ENCODE data around the gene RTKN2.
"Not testable (repeated sequence)": the region's sequence is repeated elsewhere in the genome, so short reads cannot be mapped to it uniquely, and the experiment has no call there.

Gene RTKN2

DNA sequence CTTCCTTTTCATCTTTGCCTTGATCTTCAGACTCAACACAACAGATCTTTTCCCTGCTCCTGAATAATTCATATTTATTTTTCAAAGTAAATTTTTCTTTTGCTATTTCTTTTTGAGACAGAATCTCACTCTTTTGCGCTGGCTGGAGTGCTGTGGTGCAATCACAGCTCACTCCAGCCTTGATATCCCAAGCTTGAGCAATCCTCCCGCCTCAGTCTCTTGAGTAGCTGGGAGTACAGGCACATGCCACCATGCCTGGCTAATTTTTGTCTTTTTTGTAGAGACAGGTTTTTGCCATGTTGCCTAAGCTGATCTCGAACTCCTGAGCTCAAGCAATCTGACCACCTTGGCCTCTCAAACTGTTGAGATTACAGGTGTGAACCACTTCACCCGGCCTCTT is 9.2 kb downstream of the RTKN2 start:
- no peak for DNase-seq (ENCODE audit: low read depth)

DNA sequence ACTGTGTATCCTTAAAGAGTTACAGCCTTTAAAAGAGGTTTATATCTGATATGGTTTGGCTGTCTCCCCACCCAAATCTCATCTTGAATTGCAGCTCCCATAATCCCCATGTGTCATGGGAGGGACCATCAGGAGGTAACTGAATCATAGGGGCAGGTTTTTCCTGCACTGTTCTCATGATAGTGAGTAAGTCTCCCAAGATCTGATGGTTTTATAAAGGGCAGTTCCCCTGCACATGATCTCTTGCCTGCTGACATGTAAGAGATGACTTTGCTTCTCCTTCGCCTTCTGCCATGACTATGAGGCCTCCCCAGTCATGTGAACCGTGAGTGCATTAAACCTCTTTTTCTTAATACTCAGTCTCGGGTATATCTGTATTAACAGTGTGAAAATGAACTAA is 9.7 kb downstream of the RTKN2 start:
- no peak for DNase-seq (ENCODE audit: low read depth)

DNA sequence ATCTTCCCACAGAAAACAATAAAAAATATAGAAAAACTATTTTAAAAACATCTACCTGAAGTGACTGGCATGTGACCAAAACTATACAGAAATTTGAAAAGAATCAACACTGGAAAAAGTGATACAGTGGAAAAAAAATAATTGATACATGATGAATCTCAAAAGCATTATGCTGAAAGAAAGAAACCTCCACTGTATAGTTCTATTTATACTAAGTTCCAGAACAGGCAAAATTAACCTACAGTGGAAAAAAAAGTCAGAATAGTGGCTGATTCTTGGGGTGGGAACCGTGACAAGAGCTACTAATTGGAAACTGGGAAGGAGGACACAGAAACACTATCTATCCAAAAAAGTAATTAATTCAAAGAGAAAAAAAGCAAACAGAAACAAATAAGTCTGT is 14.9 kb downstream of the RTKN2 start:
- DNase-seq (ENCODE audit: low read depth) = no peak

DNA sequence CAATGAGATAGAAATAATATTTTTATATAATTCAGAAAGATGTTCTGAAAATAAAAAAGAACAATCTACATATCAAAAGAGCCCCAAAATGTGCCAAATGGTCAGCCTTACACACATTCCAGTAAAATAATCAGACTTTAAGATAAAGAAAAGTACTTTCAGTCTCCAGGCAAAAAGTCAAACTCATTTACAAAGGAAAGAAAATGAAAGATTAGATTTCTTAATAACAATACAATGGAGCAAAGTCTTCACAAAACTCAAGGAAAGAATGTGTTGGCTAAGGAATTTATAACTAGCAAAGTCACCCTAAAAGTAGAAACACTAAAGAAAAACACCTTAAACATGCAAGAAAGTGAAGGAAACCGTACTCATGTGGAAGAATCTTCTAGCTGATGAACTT is 16.6 kb downstream of the RTKN2 start:
- no peak for DNase-seq (ENCODE audit: low read depth)

GRCh38 chr10:62250594-62251198 is 17.9 kb downstream of the RTKN2 start:
- DNase-seq (ENCODE audit: low read depth) = no peak

DNA sequence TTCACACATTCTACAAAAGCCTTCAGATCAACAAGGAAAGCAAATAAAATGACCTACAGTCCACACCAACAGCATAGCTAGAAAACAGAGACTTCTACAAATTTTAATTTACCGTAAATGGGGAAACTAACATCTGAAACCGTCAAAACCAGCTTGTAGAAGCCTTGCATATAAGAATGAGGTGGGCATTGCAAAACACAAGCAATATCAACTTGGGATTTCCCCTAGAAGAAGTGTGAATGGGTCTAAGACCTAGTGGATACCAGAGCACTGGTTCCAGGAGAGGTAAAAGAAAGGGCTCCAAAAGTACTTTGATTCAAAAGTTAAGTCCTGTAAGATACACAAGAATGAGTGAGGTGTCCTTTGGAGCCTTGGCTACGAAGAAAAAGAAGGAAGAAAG is 18.7 kb downstream of the RTKN2 start:
- DNase-seq (ENCODE audit: low read depth) = no peak

DNA sequence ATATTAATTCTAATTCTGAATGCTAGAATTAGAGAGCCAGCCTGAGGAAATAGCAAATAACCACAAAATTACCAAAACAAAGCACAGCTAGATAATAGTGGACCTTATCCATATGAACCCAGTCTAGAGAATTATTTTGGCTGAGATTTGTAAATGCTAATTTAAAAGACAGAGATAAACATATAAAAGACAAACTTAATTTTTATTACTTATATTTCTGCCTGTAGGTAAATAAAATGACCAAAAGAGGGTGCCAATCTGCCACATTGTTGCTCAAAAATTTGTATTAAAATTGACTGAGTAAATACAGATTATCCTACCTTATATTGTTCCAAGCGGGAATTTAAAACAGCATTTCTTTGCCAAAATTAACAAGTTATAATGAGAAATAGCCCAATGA is 20.2 kb downstream of the RTKN2 start:
- no peak for DNase-seq (ENCODE audit: low read depth)

DNA sequence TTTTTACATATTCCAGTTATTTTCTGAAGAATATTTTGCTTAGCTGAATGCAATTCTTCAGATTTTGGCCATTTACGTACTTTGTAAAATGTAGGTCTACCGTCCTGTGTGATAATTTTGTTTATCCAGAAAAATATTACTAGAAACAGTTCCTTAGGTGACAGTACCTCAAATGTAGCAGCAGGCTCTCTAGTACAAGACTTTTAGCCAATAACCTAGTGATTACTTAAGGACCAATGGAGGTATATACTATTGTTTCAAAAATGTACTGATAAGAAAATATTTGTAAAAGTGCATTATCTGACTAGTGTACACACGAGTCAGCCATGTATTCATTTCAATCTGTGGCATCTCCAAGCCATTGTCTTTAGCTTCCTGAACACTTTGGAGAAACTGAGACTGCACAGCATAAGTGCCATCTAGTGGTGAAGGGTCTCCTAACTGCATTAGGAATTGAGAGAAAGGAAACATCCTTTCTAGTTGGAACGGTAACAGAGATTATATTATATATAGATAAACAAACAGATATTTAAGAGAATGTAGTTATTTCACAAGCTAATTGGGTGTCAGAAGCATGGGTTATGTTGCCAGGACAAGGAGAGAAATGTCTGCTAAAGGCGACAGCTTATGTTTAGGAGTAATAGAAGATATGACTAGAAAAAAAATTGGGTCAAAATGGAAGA is 23.7 kb downstream of the RTKN2 start:
- peak; percentile 43 for DNase-seq (ENCODE audit: low read depth)

- no peak for DNase-seq (ENCODE audit: low read depth)
Observed at GRCh38 chr10:62244088-62244487, 24.6 kb downstream of the RTKN2 start.

- no peak for DNase-seq (ENCODE audit: low read depth)
Observed at GRCh38 chr10:62243647-62243997, 25.0 kb downstream of the RTKN2 start.

GRCh38 chr10:62242965-62243646 is 25.5 kb downstream of the RTKN2 start:
- not testable (repeated sequence) for DNase-seq (ENCODE audit: low read depth)

GRCh38 chr10:62241521-62241920 is 27.1 kb downstream of the RTKN2 start:
- not testable (repeated sequence) for DNase-seq (ENCODE audit: low read depth)

DNA sequence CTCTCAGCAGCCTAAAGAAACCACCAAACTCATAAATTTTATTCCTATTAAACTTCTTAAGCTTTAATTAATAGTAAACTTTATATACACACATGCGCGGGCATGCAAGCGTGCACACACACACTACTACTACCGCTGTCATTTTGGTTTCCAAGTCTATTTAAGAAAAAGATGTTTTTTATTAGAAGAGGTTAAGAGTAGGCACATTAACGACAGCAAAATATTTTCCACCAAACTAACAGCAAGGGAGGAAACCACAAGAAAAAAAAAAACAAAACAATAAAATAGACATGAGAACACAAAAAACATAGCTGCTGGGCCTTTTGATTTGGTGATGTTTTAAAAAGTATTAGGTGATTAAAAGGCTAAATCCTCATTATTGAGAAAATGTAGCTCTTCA is 28.6 kb downstream of the RTKN2 start:
- no peak for DNase-seq (ENCODE audit: low read depth)

DNA sequence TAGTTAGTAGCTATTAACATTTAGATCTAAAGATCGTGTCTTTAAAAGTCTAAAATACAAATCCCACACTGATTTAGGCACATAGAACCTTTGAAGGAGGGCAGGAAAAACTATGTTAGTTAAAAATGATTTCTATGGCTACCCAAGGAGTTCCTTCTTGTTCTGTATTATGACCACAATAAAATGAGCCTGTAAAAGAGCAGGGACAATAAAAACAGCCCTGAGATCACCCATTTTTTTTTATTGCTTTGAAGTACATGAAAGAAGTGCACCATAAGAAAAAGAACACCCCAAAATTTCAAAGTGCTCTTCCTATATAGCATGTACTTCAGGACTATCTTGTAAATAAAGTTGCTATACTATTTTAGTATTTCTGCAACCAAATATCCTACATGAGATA is 29.8 kb downstream of the RTKN2 start:
- no peak for DNase-seq (ENCODE audit: low read depth)

GRCh38 chr10:62237966-62238365 is 30.7 kb downstream of the RTKN2 start:
- DNase-seq (ENCODE audit: low read depth) = no peak

DNA sequence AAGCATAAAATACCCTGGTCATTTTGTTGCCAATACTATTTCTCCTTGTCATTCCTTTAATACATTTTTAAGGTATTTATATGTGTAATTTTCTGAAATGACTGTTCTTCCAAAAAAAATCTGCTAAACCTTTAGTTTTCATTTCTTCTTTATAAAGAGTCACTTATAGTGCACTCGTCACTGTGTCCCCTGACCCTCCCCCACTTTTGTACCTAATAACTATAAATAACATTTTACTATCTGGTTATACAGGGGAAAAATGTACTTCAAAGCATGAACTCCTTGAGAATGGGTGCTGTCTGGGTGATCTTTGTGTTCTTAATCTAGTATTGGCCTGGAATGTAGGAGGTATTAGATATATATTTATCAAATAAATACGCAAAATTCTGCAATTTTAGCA is 31.1 kb downstream of the RTKN2 start:
- no peak for DNase-seq (ENCODE audit: low read depth)

DNA sequence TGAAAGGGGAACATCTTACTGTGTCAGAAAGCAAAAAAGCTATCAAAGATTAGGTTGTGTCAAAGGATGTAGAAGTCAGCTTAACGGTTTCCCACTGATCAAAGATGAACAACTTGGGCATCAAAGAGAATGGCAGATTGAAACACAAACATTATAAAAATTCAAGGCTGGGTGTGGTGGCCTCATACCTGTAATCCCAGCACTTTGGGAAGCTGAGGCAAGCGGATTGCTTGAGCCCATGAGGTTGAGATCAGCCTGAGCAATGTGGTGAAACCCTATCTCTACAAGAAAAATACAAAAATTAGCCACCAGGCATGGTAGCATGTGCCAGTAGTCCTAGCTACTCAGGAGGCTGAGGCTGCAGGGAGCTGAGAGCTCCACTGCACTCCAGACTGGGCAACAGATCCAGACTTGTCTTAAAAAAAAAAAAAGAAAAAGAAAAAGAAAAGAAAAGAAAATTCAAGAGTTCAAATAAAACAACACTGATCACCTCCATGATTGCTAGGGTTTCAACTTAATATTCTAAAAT is 34.5 kb downstream of the RTKN2 start:
- DNase-seq (ENCODE audit: low read depth) = no peak

DNA sequence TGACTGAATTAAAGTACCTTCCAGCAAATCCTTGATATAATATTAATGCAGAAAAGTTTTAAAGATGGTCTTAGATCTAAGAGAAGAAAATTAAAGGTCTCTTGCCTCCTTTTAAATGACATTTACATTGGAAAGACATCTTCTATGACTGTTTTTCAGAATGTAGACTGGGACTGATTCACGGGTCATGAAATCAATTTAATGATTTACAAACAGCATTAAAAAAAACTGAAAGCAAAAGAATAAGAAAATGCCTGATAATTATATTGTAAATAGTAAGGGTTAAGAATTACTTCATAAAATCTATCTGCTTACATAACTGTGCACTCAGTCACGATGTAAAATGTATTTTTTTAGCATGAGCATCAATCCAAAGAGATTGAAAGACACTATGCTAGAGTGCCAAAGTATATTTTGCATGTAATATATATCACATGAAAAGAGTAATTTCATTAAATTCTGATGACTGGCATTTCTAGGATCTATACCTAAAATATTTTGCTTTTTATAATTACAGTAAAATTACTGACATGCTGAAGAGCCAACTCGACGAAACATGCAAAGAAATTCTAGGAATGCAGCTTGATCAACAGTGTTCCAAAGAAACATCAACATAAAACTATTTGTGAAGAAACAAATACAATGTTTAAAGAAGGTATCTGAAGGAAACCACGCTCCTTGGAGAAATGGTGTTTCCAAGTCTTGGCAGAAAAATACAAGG is 35.1 kb downstream of the RTKN2 start:
- no peak for DNase-seq (ENCODE audit: low read depth)

DNA sequence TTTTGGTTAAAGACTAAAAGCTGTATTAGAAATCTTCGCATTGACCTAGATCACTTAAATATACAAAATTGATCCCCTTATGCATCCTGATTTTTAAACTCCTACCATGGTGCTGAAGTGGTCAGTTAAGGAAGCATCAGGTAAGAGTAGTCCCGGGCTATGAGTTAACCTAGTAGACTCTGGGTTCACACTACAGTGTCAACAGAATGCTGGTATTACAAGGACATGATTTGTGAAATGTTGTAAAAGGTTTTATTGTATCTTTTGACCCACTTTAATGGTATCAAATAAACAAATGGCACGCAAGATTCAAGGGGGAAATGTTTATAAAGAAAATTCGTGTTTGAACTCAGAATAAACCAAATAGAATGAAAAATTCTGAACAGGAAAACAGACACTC is 36.8 kb downstream of the RTKN2 start:
- no peak for DNase-seq (ENCODE audit: low read depth)

- no peak for DNase-seq (ENCODE audit: low read depth)
Observed at GRCh38 chr10:62231371-62231770, 37.3 kb downstream of the RTKN2 start.

DNA sequence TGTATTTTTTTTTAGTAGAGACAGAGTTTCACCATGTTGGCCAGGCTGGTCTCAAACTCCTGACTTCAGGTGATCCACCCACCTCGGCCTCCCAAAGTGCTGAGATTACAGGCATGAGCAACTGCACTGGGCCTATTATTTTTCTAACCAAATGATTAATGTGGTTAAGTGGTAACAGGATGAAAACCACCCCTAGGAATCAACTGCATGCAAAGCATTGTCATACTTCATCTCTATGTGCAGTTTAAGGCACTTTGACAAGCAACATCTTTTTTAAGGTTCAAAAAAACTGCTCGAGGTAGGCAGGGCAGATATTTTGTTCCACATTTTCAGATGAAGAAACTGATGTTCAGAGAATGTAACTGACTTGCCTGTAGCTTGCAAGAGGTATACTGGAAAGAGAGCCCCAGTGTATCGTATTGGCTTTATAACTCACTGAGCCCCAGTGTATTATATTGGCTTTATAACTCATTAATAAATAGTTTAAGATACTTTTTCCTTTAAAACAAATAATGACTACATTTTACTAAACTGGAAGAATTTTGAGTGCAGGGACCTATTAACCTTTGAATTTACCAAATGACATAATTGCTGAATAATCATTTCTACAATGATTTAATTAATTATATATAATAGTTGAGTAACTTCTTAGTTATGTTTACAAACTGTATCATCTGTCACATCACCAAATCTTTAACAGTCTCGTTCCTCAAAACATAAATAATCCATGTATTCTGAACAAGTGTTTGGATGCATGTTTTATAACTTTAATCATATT is 38.1 kb downstream of the RTKN2 start:
- no peak for DNase-seq (ENCODE audit: low read depth)

DNA sequence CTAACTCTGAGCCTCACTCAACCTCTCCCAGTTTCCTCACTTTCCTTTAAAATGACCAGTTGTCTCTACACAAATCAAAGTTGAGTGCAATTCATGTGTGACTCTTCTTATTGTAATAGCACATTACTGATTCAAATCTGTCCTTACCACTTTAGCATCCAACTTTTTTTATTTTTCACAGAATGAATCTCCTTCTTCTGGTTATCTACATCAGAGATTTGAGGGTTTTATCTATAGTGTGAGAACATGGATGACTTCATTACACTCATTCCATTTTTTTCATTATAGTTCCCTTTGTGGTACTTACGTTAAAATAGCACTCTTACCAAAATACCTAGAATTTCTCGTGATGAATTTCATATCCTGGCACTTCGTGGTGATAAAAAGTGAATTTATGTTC is 43.3 kb downstream of the RTKN2 start:
- no peak for DNase-seq (ENCODE audit: low read depth)
